ENCODE data around the gene SYT14. TPM values are rescaled to one million over a fixed set of nuclear protein-coding genes. Genes with fewer than 3 reads are reported as not detected.

SYT14 gene
- total RNA-seq, 1 experiment from 2014 or later = 12.0 TPM

GRCh38 chr1:210125143-210125542, 187.1 kb downstream of the SYT14 start:
- TF ChIP-seq ZNF317 (CRISPR knock-in tag; IDR thresholded peaks at IDR 0.05; ENCODE audit: borderline replicate concordance, low read depth) (no peak), ZNF396 (CRISPR knock-in tag; IDR thresholded peaks at IDR 0.05; ENCODE audit: borderline replicate concordance) (no peak), ZNF423 (CRISPR knock-in tag; IDR thresholded peaks at IDR 0.05) (no peak), TCF7 (CRISPR knock-in tag; IDR thresholded peaks at IDR 0.05; ENCODE audit: low read depth) (no peak), MAX (CRISPR knock-in tag; IDR thresholded peaks at IDR 0.05) (no peak), RELA (CRISPR knock-in tag; IDR thresholded peaks at IDR 0.05; ENCODE audit: borderline replicate concordance) (no peak), FOXJ3 (CRISPR knock-in tag; IDR thresholded peaks at IDR 0.05; ENCODE audit: borderline replicate concordance) (no peak), PRRX2 (CRISPR knock-in tag; IDR thresholded peaks at IDR 0.05) (no peak), ZNF232 (CRISPR knock-in tag; IDR thresholded peaks at IDR 0.05) (no peak), JAZF1 (CRISPR knock-in tag; IDR thresholded peaks at IDR 0.05) (no peak), HMGA2 (CRISPR knock-in tag; IDR thresholded peaks at IDR 0.05) (no peak), NFYB (CRISPR knock-in tag; conservative IDR thresholded peaks at IDR 0.05; ENCODE audit: low read depth) (no peak), ESRRA (CRISPR knock-in tag; IDR thresholded peaks at IDR 0.05; ENCODE audit: borderline replicate concordance) (no peak), CDX4 (CRISPR knock-in tag; IDR thresholded peaks at IDR 0.05; ENCODE audit: borderline replicate concordance) (no peak)
- TF ChIP-seq, protein P1, sequence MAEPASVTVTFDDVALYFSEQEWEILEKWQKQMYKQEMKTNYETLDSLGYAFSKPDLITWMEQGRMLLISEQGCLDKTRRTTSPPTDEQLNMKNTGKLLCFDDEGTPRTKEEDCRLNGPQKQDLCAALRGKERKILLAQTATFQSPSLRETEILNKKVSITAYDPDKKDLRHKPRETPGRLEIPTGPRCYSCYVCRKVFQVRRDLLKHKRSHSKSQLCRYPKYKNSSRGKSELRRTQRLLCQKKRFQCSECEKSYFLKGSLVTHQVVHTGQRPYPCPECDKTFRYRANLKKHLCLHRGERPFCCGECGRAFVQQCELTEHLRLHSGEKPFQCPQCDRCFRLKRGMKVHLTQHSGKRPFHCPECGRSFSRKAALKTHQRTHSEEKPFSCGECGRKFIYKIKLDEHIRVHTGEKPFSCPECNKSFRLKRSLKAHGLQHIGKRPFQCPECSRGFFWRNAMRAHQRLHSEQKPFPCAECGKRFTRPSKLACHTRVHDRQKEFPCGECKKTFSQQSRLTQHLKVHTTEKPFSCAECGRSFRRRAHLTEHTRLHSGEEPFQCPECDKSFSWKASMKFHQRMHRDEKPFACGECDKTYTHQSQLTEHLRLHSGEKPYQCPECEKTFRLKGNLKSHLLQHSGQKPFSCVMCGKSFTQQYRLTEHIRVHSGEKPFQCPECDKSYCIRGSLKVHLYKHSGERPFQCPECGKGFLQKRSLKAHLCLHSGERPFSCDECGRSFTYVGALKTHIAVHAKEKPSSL (CRISPR knock-in tag; conservative IDR thresholded peaks at IDR 0.05) = no peak
- H3K27me3 Mint-ChIP-seq (ENCODE audit: low read depth) = no peaks in the 10 kb centered on the region
- CTCF ChIA-PET = interaction anchor here (0.8 kb wide), 1 partner anchor 186 kb away, joined by 3 read pairs; no protein-coding TSS in a partner anchor
- H3K36me3 Mint-ChIP-seq = no peaks in the 10 kb centered on the region
- H3K27ac Mint-ChIP-seq = no peak overlapping the region
- H3K9me3 Mint-ChIP-seq = 0 out of 2 replicates have a peak, but pooled peaks cover 3% of the 10 kb centered on the region
- H3K4me1 Mint-ChIP-seq = peaks cover 9% of the 10 kb centered on the region
- POLR2A ChIA-PET = no interaction called here
- ATAC-seq = no peak
- no peak overlapping the region for H3K4me3 Mint-ChIP-seq
- DNase-seq (ENCODE audit: low spot score) = no peak

GRCh38 chr1:210129092-210129491, 191.1 kb downstream of the SYT14 start:
- CTCF ChIA-PET = interaction anchor here (1.6 kb wide), 1 partner anchor 14 kb away, joined by 3 read pairs; no protein-coding TSS in a partner anchor
- Mint-ChIP-seq H3K27me3 (ENCODE audit: low read depth) (no peaks in the 10 kb centered on the region), H3K27ac (no peak overlapping the region), H3K9me3 (no peaks in the 10 kb centered on the region), H3K4me3 (no peak overlapping the region), H3K36me3 (no peaks in the 10 kb centered on the region), H3K4me1 (peaks cover 6% of the 10 kb centered on the region)
- POLR2A ChIA-PET = no interaction called here
- no peak for ATAC-seq
- TF ChIP-seq MXD4 (CRISPR knock-in tag; IDR thresholded peaks at IDR 0.05; ENCODE audit: borderline replicate concordance) (no peak), ZSCAN18 (CRISPR knock-in tag; IDR thresholded peaks at IDR 0.05) (no peak), ATF6 (CRISPR knock-in tag; IDR thresholded peaks at IDR 0.05) (no peak), FOXK1 (CRISPR knock-in tag; IDR thresholded peaks at IDR 0.05) (no peak), CREB1 (CRISPR knock-in tag; IDR thresholded peaks at IDR 0.05) (no peak), GRHL2 (CRISPR knock-in tag; IDR thresholded peaks at IDR 0.05; ENCODE audit: insufficient replicate concordance, severe bottlenecking) (no peak), HMGA2 (CRISPR knock-in tag; IDR thresholded peaks at IDR 0.05) (no peak), RORB (CRISPR knock-in tag; IDR thresholded peaks at IDR 0.05) (no peak), CTCF (IDR thresholded peaks at IDR 0.05) (no peak), FOXJ3 (CRISPR knock-in tag; IDR thresholded peaks at IDR 0.05; ENCODE audit: borderline replicate concordance) (no peak), NFATC4 (CRISPR knock-in tag; IDR thresholded peaks at IDR 0.05) (no peak)
- TF ChIP-seq, protein P2, sequence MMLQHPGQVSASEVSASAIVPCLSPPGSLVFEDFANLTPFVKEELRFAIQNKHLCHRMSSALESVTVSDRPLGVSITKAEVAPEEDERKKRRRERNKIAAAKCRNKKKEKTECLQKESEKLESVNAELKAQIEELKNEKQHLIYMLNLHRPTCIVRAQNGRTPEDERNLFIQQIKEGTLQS (CRISPR knock-in tag; conservative IDR thresholded peaks at IDR 0.05) = no peak
- no peak for DNase-seq (ENCODE audit: low spot score)

Measured in WTC11 (cell line).